ENCODE results near the gene MED22. TPM values are rescaled to one million over a fixed set of nuclear protein-coding genes. Genes with fewer than 3 reads are reported as not detected.
"Not testable (repeated sequence)": the region's sequence is repeated elsewhere in the genome, so short reads cannot be mapped to it uniquely, and the experiment has no call there.

Gene MED22
- polyA plus RNA-seq, 1 donor from 2014 or later: 26.7 TPM

DNA sequence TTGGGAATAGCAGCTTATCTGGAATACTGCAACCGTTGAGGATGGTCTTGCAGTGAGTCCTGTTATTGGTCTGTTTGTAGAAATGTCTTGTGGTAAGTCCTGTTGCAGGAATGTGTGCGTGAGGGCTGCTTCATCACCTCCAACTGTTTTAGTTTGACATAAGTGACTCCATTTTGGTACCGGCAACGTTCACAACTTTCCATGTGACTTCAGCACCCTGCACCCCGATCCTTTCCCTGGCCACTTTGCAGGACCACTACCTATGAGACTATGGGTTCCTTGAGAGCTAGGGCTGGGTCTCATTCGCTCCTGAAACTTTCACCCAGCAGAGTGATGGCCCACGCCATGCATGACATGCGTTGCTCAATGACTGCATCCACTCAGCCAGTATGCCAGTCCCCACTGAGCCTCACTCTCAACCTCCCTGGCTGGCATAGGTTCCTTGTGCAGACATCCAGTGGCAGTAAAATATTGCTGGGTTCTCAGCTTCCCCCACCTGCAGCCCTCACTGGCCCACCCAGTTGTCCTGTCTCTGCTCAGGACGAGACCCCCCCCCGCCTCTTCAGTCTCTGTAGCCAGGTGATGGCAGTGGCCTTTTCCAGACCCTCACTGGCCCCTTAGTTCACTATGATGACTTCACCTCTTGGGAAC is 20.0 kb downstream of the MED22 start:
- Mint-ChIP-seq H3K4me1 (peaks cover 0 to 11% (median 5%) of the 10 kb centered on the region in 3 donors), H3K4me3 (no peak overlapping the region), H3K27me3 (no peaks in the 10 kb centered on the region), H3K36me3 (peaks cover 4% of the 10 kb centered on the region), H3K9me3 (peaks cover 0 to 2% (median 0%) of the 10 kb centered on the region in 3 donors), H3K27ac (no peak overlapping the region)

- not testable (repeated sequence) for H3K27me3 Mint-ChIP-seq, H3K36me3 Mint-ChIP-seq, H3K9me3 Mint-ChIP-seq, H3K4me3 Mint-ChIP-seq, H3K27ac Mint-ChIP-seq
- H3K4me1 Mint-ChIP-seq: peaks cover 0 to 11% (median 5%) of the 10 kb centered on the region in 3 donors
Observed at GRCh38 chr9:133327021-133327420, 20.9 kb downstream of the MED22 start.

- Mint-ChIP-seq H3K4me3 (peak overlapping the region in 1 of 4 donors; percentile 57), H3K4me1 (peaks cover 0 to 4% (median 0%) of the 10 kb centered on the region in 3 donors), H3K27me3 (peaks cover 2% of the 10 kb centered on the region), H3K27ac (no peak overlapping the region), H3K36me3 (peaks cover 2% of the 10 kb centered on the region), H3K9me3 (peaks cover 0 to 2% (median 0%) of the 10 kb centered on the region in 3 donors)
Observed at GRCh38 chr9:133323991-133324703, 23.8 kb downstream of the MED22 start.

GRCh38 chr9:133323211-133323610 is 24.7 kb downstream of the MED22 start:
- peaks cover 2% of the 10 kb centered on the region for H3K27me3 Mint-ChIP-seq
- H3K4me1 Mint-ChIP-seq: no peaks in the 10 kb centered on the region
- H3K9me3 Mint-ChIP-seq: peaks cover 0 to 2% (median 0%) of the 10 kb centered on the region in 3 donors
- peaks cover 2% of the 10 kb centered on the region for H3K36me3 Mint-ChIP-seq
- H3K27ac Mint-ChIP-seq: no peak overlapping the region
- H3K4me3 Mint-ChIP-seq: no peak overlapping the region

- peaks cover 2% of the 10 kb centered on the region for H3K36me3 Mint-ChIP-seq
- H3K27ac Mint-ChIP-seq: no peak overlapping the region
- peaks cover 0 to 2% (median 0%) of the 10 kb centered on the region in 3 donors for H3K9me3 Mint-ChIP-seq
- H3K27me3 Mint-ChIP-seq: peaks cover 6% of the 10 kb centered on the region
- no peaks in the 10 kb centered on the region for H3K4me1 Mint-ChIP-seq
- no peak overlapping the region for H3K4me3 Mint-ChIP-seq
Observed at GRCh38 chr9:133322701-133323100, 25.2 kb downstream of the MED22 start.

DNA sequence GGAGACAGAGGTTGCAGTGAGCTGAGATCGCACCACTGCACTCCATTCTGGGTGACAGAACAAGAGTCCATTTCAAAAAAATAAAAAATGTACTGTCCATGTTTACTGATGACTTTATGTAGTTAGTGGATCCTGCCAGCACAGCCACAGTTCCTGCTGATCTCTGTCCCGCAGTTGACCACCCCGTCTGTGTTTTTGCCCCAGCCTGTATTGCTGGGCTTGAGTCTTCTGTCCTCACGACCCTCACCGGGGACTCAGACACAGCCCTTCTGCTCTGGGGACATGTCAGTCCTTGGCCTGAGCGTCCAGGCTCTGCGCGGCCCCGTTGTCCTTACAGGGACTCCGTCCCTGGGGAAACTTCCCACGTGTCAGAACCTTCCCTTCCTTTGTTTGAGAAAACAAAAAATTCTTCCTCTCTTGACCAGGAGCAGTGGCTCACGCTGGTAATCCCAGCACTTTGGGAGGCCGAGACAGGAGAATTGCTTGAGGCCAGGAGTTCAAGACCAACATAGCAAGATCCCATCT is 26.5 kb downstream of the MED22 start:
- H3K27me3 Mint-ChIP-seq: peaks cover 6% of the 10 kb centered on the region
- no peaks in the 10 kb centered on the region for H3K4me1 Mint-ChIP-seq
- H3K4me3 Mint-ChIP-seq: no peak overlapping the region
- H3K27ac Mint-ChIP-seq: no peak overlapping the region
- peaks cover 0 to 2% (median 0%) of the 10 kb centered on the region in 3 donors for H3K9me3 Mint-ChIP-seq
- no peaks in the 10 kb centered on the region for H3K36me3 Mint-ChIP-seq

DNA sequence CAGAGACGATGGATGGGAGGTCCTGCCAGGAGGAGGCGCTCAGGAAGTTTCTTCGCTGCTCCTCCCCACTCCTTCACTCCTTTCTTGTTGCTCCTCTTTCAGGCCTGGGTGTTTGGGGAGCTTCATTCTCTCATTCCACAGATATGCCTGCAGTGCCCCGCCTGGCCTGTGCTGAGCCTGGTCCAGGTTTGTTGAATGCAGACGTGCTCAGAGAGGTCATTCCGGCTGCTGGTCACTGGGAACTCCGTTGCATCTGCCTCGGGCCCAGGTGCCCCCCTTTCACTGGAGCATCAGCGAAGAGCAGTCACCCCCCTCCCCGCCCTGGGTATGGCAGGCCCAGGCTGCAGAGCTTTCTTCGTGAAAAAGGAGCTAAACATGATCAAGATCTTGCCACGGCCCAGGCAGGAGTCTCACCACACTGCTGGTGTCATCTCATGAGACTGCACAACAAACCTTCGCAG is 27.5 kb downstream of the MED22 start:
- Mint-ChIP-seq H3K4me3 (no peak overlapping the region), H3K27ac (no peak overlapping the region), H3K27me3 (peaks cover 6% of the 10 kb centered on the region), H3K4me1 (no peaks in the 10 kb centered on the region), H3K36me3 (no peaks in the 10 kb centered on the region), H3K9me3 (peaks cover 0 to 2% (median 0%) of the 10 kb centered on the region in 3 donors)

- H3K4me1 Mint-ChIP-seq, H3K27me3 Mint-ChIP-seq, H3K4me3 Mint-ChIP-seq: not testable (repeated sequence)
Observed at GRCh38 chr9:133317551-133317950, 30.4 kb downstream of the MED22 start.

DNA sequence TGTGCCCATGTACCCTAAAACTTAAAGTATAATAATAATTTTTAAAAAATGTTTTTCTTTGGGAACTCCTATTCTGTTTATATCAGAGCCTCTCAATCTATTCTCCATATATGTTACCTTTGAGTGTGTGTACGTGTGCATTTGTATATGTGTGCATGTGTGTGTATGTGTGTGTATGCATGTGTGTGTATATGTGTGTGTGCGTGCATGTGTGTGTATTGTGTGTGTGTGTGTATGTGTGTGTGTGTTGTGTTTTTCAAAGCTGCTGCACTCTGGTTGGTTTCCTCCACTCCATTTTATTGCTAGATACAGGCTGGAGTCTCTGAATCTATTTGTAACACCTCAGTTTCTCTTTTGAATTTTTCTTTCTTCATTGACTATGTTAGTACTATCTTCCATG is 31.9 kb downstream of the MED22 start:
- Mint-ChIP-seq H3K9me3 (no peaks in the 10 kb centered on the region), H3K27me3 (peaks cover 4% of the 10 kb centered on the region), H3K4me1 (no peaks in the 10 kb centered on the region), H3K36me3 (no peaks in the 10 kb centered on the region), H3K4me3 (no peak overlapping the region), H3K27ac (no peak overlapping the region)

More at GRCh38 chr9:133317551-133317950, 30.4 kb downstream of the MED22 start:
- not testable (repeated sequence) for H3K9me3 Mint-ChIP-seq, H3K27ac Mint-ChIP-seq, H3K36me3 Mint-ChIP-seq

DNA sequence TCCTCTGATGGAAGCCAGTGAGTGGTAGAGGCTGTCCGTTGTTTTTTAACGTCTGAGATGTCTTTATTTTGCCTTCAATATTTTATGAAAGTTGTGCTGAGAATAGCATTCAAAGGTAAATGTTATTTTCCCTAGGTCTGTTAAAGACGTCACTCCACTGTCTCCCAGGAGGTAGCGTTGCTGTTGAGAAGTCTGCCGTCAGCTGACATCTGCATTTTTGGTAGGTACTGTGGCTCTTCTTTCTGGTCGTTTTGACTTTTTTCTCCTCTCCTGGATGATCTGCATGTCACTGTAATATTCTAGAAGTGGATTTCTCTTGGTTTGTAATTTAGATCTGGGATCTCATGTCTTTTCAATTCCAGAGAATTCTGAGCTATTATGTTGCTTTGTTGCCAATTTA is 38.3 kb downstream of the MED22 start:
- no peaks in the 10 kb centered on the region for H3K36me3 Mint-ChIP-seq
- no peaks in the 10 kb centered on the region for H3K9me3 Mint-ChIP-seq
- peaks cover 20% of the 10 kb centered on the region for H3K27me3 Mint-ChIP-seq
- H3K4me1 Mint-ChIP-seq: no peaks in the 10 kb centered on the region
- H3K4me3 Mint-ChIP-seq: no peak overlapping the region
- H3K27ac Mint-ChIP-seq: no peak overlapping the region

DNA sequence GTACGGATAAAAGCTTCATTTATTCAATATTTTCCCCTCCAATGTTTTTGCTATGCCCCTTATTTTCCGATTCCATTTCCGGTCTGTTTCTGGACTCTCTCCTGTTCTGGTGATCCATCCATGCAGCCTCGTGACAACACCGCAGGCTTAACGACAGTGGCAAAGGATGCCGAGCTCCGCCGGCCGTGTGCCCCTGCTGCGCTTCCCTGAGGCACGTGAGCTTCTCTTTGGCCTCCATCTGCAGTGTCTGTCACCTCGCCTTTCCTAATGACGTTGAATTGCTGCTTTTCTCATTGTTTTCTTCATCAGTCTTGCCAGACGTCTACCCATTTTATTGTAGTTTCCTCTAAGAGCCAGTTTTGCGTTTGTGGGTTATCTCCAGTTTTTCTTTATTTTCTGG is 40.6 kb downstream of the MED22 start:
- Mint-ChIP-seq H3K9me3 (no peaks in the 10 kb centered on the region), H3K36me3 (no peaks in the 10 kb centered on the region), H3K27ac (peak overlapping the region in 1 of 3 donors; percentile 33), H3K27me3 (peaks cover 20% of the 10 kb centered on the region), H3K4me1 (no peaks in the 10 kb centered on the region), H3K4me3 (no peak overlapping the region)

- H3K4me3 Mint-ChIP-seq: no peak overlapping the region
- H3K36me3 Mint-ChIP-seq: no peaks in the 10 kb centered on the region
- peaks cover 20% of the 10 kb centered on the region for H3K27me3 Mint-ChIP-seq
- H3K9me3 Mint-ChIP-seq: no peaks in the 10 kb centered on the region
- no peak overlapping the region for H3K27ac Mint-ChIP-seq
- no peaks in the 10 kb centered on the region for H3K4me1 Mint-ChIP-seq
Observed at GRCh38 chr9:133306242-133307204, 41.4 kb downstream of the MED22 start.

DNA sequence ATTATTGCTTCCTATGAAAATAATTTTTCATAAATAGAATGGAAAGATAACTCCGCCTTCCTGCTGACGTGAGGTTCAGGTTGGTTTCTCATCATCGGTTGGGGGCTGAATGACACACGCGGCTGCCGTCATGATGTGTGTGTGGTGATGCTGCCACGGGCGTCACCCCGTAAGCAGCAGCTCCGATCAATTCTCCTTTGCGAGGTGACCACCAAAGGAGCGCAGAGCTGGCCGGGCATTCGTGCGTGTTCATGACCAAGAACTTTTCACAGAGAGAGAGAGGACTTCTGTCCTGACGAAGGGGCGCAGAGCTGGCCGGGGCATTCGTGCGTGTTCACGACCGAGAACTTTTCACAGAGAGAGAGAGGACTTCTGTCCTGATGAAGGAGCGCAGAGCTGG is 42.2 kb downstream of the MED22 start:
- Mint-ChIP-seq H3K27ac (no peak overlapping the region), H3K4me3 (no peak overlapping the region), H3K27me3 (peaks cover 20% of the 10 kb centered on the region)

DNA sequence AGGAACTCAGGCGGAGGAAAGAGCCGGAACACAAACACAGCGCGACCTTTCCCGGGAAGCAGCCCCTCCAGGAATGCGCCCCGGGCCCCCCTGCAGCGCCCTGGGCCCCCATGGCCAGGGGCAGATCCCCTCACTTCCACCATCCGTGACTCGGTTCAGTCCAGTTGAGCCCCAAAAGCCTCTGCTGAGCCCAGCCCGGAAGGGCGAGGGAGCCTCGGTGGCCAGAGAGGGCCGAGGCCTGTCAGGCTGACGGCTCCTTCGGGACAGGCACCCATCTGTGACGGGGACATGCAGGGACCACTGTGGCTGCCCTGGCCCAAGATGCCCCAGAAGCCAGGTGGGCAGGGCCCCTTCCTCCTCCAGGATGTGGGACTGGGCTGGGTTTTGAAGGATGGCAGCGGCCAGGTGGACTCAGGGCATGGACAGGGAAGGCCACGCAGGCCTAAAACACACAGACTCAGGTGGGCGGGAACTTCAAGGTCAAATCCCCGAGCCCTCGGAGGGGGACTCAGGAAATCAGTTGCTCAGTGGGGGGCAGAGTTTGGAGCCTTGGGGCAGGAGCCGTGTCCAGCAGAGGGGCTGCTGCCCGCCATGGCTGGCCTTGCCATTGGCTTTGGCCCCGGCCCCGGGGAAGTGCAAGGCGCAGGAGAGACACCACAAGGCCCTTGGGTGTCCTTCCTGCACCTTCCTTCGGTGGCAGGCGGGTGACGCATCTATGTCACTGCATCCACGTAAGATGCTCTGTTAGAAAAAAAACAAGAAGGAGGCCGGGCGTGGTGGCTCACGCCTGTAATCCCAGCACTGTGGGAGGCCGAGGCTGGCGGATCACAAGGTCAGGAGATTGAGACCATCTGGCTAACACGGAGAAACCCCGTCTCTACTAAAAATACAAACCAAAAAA is 43.2 kb downstream of the MED22 start:
- Mint-ChIP-seq H3K27me3 (peaks cover 17% of the 10 kb centered on the region), H3K27ac (no peak overlapping the region), H3K4me3 (peak overlapping the region in 1 of 4 donors; percentile 33), H3K36me3 (no peaks in the 10 kb centered on the region), H3K9me3 (no peaks in the 10 kb centered on the region), H3K4me1 (no peaks in the 10 kb centered on the region)

More for the DNA sequence above, 42.2 kb downstream of the MED22 start:
- H3K36me3 Mint-ChIP-seq: no peaks in the 10 kb centered on the region
- H3K4me1 Mint-ChIP-seq: no peaks in the 10 kb centered on the region
- no peaks in the 10 kb centered on the region for H3K9me3 Mint-ChIP-seq
